Uterus (tissue), 4 donors: ENCODE data around the gene IAH1. TPM values are rescaled to one million over a fixed set of nuclear protein-coding genes. Genes with fewer than 3 reads are reported as not detected.

ENCODE experiments used
- DNase-seq, 2 donors: peaks; one replicate each; pipeline ENCODE4 v3.0.0-alpha.2; 2019 to 2020
- H3K27ac ChIP-seq, 2 donors: fragments of 200-600 bp; sonication (generic); 1 replicate in 1 of 2; 2 replicates in 1 of 2; pipeline ENCODE4 v1.5.1; 2016 to 2018
- H3K27me3 ChIP-seq, 2 donors: fragments of 200-600 bp; sonication (generic); one replicate each; pipeline ENCODE4 v1.5.1; 2018 to 2019; ENCODE audit warnings: control low read depth in 1 of 2
- H3K36me3 ChIP-seq, 2 donors: fragments of 200-600 bp; sonication (generic); one replicate each; pipeline ENCODE4 v1.5.1; 2019; ENCODE audit warnings: control low read depth in 1 of 2
- H3K4me1 ChIP-seq, 2 donors: fragments of 200-600 bp; sonication (generic); one replicate each; pipeline ENCODE4 v1.5.1; 2018 to 2019; ENCODE audit warnings: control low read depth in 1 of 2
- H3K4me3 ChIP-seq, 2 donors: fragments of 200-600 bp; sonication (generic); 1 replicate in 1 of 2; 2 replicates in 1 of 2; pipeline ENCODE4 v1.5.1; 2018 to 2019; ENCODE audit warnings: mild to moderate bottlenecking in 1 of 2
- H3K9me3 ChIP-seq, 2 donors: fragments of 200-600 bp; sonication (generic); one replicate each; pipeline ENCODE4 v1.5.1; 2019; ENCODE audit warnings: control low read depth in 1 of 2
- CTCF ChIP-seq, 4 experiments: fragments of 200-600 bp in 2 of 4; fragments of 450-650 bp in 2 of 4; sonication (generic) in 2 of 4; IDR thresholded peaks; one replicate each; pipeline ENCODE4 v1.5.1; 2016 to 2019; ENCODE audit warnings: antibody characterized with exemption in 4 of 4, mild to moderate bottlenecking in 2 of 4, moderate library complexity in 1 of 4
- POLR2A ChIP-seq, 2 donors: fragments of 450-650 bp; IDR thresholded peaks; one replicate each; pipeline ENCODE4 v1.6.1; 2016; ENCODE audit warnings: antibody characterized with exemption in 2 of 2, mild to moderate bottlenecking in 1 of 2, moderate library complexity in 1 of 2
- intact Hi-C: fragments of 100-400 bp; cut with DNase I; formaldehyde crosslinking; loops from one replicate; pipeline ENCODE4 v1.15.1; 2023; ENCODE audit warnings: low total_unique reads
- total RNA-seq, 4 donors: library from RNA; depleted of rRNA in 3 of 4; stranded (reverse); fragments of >200 nt in 3 of 4; gene quantifications; one replicate each; pipeline versions ENCODE4 v1.1.0 to v1.2.4, GENCODE V29; 2014 to 2023
- donor health status: DM: yes; HTN: yes; CAD: no.

Gene IAH1
- total RNA-seq, 4 donors from 2014 or later = 32.4 to 59.1 (median 38.1) TPM

- no peak for DNase-seq
- TF ChIP-seq POLR2A (IDR thresholded peaks at IDR 0.05) (no peak), CTCF (IDR thresholded peaks at IDR 0.05) (no peak)
- Histone ChIP-seq H3K36me3 (no peaks in the 10 kb centered on the region), H3K9me3 (no peaks in the 10 kb centered on the region), H3K27me3 (no peaks in the 10 kb centered on the region), H3K4me1 (no peaks in the 10 kb centered on the region), H3K4me3 (no peak overlapping the region), H3K27ac (no peak overlapping the region)
- intact Hi-C loops = no loop called here
These were observed 10.7 kb upstream of the IAH1 start for GRCh38 chr2:9463698-9464034.

GRCh38 chr2:9465170-9465569 is 9.2 kb upstream of the IAH1 start:
- Histone ChIP-seq H3K9me3 (no peaks in the 10 kb centered on the region), H3K27me3 (no peaks in the 10 kb centered on the region), H3K4me3 (no peak overlapping the region), H3K36me3 (no peaks in the 10 kb centered on the region), H3K27ac (no peak overlapping the region), H3K4me1 (no peaks in the 10 kb centered on the region)
- no peak for TF ChIP-seq POLR2A (IDR thresholded peaks at IDR 0.05)
- no peak for TF ChIP-seq CTCF (IDR thresholded peaks at IDR 0.05)
- intact Hi-C loops = no loop called here
- no peak for DNase-seq

GRCh38 chr2:9466147-9466683 is 8.1 kb upstream of the IAH1 start:
- H3K36me3 ChIP-seq = no peaks in the 10 kb centered on the region
- intact Hi-C loops = no loop called here
- TF ChIP-seq POLR2A (IDR thresholded peaks at IDR 0.05) (no peak), CTCF (IDR thresholded peaks at IDR 0.05) (no peak)
- no peak for DNase-seq
- H3K4me1 ChIP-seq = no peaks in the 10 kb centered on the region
- no peak overlapping the region for H3K27ac ChIP-seq
- H3K9me3 ChIP-seq = no peaks in the 10 kb centered on the region
- no peak overlapping the region for H3K4me3 ChIP-seq
- no peaks in the 10 kb centered on the region for H3K27me3 ChIP-seq

GRCh38 chr2:9467687-9468086 is 6.7 kb upstream of the IAH1 start:
- DNase-seq = no peak
- H3K36me3 ChIP-seq = no peaks in the 10 kb centered on the region
- H3K4me1 ChIP-seq = no peaks in the 10 kb centered on the region
- intact Hi-C loops = no loop called here
- TF ChIP-seq CTCF (IDR thresholded peaks at IDR 0.05) (no peak), POLR2A (IDR thresholded peaks at IDR 0.05) (no peak)
- H3K9me3 ChIP-seq = no peaks in the 10 kb centered on the region
- H3K27ac ChIP-seq = no peak overlapping the region
- H3K27me3 ChIP-seq = no peaks in the 10 kb centered on the region
- no peak overlapping the region for H3K4me3 ChIP-seq

GRCh38 chr2:9471206-9471605 is 3.1 kb upstream of the IAH1 start:
- intact Hi-C loops = no loop called here
- DNase-seq = no peak
- TF ChIP-seq POLR2A (IDR thresholded peaks at IDR 0.05) (no peak), CTCF (IDR thresholded peaks at IDR 0.05) (no peak)
- Histone ChIP-seq H3K4me3 (no peak overlapping the region), H3K27ac (no peak overlapping the region), H3K36me3 (no peaks in the 10 kb centered on the region), H3K9me3 (no peaks in the 10 kb centered on the region), H3K4me1 (no peaks in the 10 kb centered on the region), H3K27me3 (no peaks in the 10 kb centered on the region)
